ENCODE results near the gene NOS1AP. TPM values are rescaled to one million over a fixed set of nuclear protein-coding genes. Genes with fewer than 3 reads are reported as not detected.

The NOS1AP gene
- total RNA-seq, 1 experiment from 2014 or later, result 5.3 TPM

DNA sequence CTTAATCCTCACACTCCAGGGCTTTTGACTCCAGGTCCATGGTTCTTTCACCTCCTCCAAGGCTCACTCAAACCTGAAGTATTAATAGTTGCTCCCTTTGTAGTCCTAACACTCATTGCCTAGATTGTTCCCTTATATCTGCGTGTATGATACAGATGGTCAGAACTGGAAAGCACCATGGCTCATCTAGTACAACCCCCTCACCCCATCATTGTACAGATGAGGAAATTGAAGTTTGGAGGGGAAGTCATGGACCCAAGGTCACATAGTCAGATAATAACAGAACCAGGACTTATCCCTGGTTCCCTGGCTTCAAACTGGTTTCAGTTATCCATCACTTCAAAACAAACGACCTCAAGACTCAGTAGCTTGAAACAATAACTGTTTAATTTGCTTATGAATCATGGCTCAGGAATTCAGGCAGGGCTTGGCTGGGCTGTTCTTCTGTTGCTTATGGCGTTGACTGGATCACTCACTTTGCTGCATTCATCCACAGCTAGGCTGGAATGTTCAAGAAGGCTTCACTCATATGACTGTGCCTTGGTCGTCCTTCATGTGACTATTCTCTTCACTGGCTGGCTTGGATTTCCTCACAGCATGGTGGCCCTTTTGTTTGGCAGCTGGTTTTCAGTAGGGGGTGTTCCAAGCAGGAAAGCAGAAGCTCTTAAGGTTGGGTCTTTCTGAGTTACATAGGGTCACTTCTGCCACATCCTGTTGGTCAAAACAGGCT, 5.0 kb downstream of the NOS1AP start:
- Histone ChIP-seq H3K9me2 (ENCODE audit: insufficient read depth) (no peaks in the 10 kb centered on the region), H3K4me1 (ENCODE audit: control insufficient read depth in 1 of 2, insufficient read depth in 2 of 2, low read length in 2 of 2) (peaks cover 43 to 51% of the 10 kb centered on the region in 2 experiments), H4K20me1 (ENCODE audit: insufficient read depth) (no peaks in the 10 kb centered on the region), H2AFZ (ENCODE audit: low read depth, low read length, poor library complexity, severe bottlenecking) (no peak overlapping the region), H3K27me3 (ENCODE audit: insufficient read depth, low read length) (peaks cover 41% of the 10 kb centered on the region; the same call in 1 of the 2 replicates), H3K4me3 (replicated peaks in 1 of 2; ENCODE audit: low read depth in 1 of 2, low read length in 2 of 2) (peak overlapping the region in 1 of 2 experiments; percentile 2; a peak in 1 of 4 replicates), H3K36me3 (ENCODE audit: control insufficient read depth in 1 of 2, insufficient read depth in 2 of 2, low read length in 2 of 2) (no peaks in the 10 kb centered on the region), H3K27ac (ENCODE audit: low read depth, low read length) (peak overlapping the region; percentile 1; the same call in 1 of the 2 replicates), H3K4me2 (ENCODE audit: low read length) (peak overlapping the region; percentile 65), H3K9ac (ENCODE audit: low read length) (no peak overlapping the region), H3K79me2 (ENCODE audit: insufficient read depth, low read length) (no peaks in the 10 kb centered on the region), H3K9me3 (ENCODE audit: control insufficient read depth in 1 of 2, insufficient read depth in 1 of 2, low read depth in 1 of 2, low read length in 2 of 2) (no peaks in the 10 kb centered on the region)
- DNase-seq (ENCODE audit: low read depth, low spot score) (peak; percentile 67), ATAC-seq (peak; percentile 43)
- ChIA-PET CTCF (interaction anchor here (1.0 kb wide), 1 partner anchor 18 kb away, joined by 3 read pairs; no protein-coding TSS in a partner anchor), RAD21 (ENCODE audit: low non-redundant PET in 1 of 2, low total read pairs in 2 of 2, uncharacterized antibody in 2 of 2, unreplicated experiment in 2 of 2) (no interaction called here), POLR2A (interaction anchor here (0.7 kb wide), 1 partner anchor 215 kb away, joined by 3 read pairs; no protein-coding TSS in a partner anchor)
- TF ChIP-seq YY1 (IDR thresholded peaks at IDR 0.05; ENCODE audit: extremely low read depth, insufficient replicate concordance, low read depth, low read length) (no peak), FOSL1 (IDR thresholded peaks at IDR 0.05; ENCODE audit: low read depth) (peak; percentile 77), RAD21 (IDR thresholded peaks at IDR 0.05; ENCODE audit: low read depth) (0 out of 2 replicates have a peak, but pooled peaks have one; percentile 9), JUND (IDR thresholded peaks at IDR 0.05) (peak; percentile 77), ZNF274 (IDR thresholded peaks at IDR 0.05; ENCODE audit: low read depth, low read length) (no peak), CBX3 (IDR thresholded peaks at IDR 0.05; ENCODE audit: low read depth) (no peak), SP1 (IDR thresholded peaks at IDR 0.05; ENCODE audit: low read depth) (0 out of 2 replicates have a peak, but pooled peaks have one; percentile 35), POLR2AphosphoS5 (IDR thresholded peaks at IDR 0.05; ENCODE audit: low read depth, low read length) (no peak), ZFX (IDR thresholded peaks at IDR 0.05) (no peak), SIN3A (IDR thresholded peaks at IDR 0.05; ENCODE audit: low read depth) (peak; percentile 2; the same call in 1 of the 2 replicates)
- TF ChIP-seq, protein P1, sequence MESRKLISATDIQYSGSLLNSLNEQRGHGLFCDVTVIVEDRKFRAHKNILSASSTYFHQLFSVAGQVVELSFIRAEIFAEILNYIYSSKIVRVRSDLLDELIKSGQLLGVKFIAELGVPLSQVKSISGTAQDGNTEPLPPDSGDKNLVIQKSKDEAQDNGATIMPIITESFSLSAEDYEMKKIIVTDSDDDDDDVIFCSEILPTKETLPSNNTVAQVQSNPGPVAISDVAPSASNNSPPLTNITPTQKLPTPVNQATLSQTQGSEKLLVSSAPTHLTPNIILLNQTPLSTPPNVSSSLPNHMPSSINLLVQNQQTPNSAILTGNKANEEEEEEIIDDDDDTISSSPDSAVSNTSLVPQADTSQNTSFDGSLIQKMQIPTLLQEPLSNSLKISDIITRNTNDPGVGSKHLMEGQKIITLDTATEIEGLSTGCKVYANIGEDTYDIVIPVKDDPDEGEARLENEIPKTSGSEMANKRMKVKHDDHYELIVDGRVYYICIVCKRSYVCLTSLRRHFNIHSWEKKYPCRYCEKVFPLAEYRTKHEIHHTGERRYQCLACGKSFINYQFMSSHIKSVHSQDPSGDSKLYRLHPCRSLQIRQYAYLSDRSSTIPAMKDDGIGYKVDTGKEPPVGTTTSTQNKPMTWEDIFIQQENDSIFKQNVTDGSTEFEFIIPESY (IDR thresholded peaks at IDR 0.05; ENCODE audit: extremely low read depth, insufficient replicate concordance, low read length), result no peak
- TF ChIP-seq, protein P2, sequence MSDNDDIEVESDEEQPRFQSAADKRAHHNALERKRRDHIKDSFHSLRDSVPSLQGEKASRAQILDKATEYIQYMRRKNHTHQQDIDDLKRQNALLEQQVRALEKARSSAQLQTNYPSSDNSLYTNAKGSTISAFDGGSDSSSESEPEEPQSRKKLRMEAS (IDR thresholded peaks at IDR 0.05), result 0 out of 2 replicates have a peak, but pooled peaks have one; percentile 29
- intact Hi-C loops (cut with micrococcal nuclease), result loop anchor here (5.0 kb wide), 1 partner anchor 63 kb away; no protein-coding TSS in a partner anchor
- no TSS peak for BruUV-seq (replicated peaks)
